MV-4-11 (cell line): ENCODE measurements around the gene IL17RE.
"Not testable (repeated sequence)": the region's sequence is repeated elsewhere in the genome, so short reads cannot be mapped to it uniquely, and the experiment has no call there.

ENCODE experiments used
- DNase-seq: peaks from one replicate; lab custom pipeline; 2025; lab: John Stamatoyannopoulos, UW

Gene IL17RE

GRCh38 chr3:9902372-9903237, at the start of gene IL17RE:
Gene IL17RE, plus strand, starts transcription at chr3:9902848. Its CDS starts 85 bp downstream, at chr3:9902933.
- DNase-seq: no peak

GRCh38 chr3:9854291-9854940, 48.2 kb upstream of the IL17RE start:
- DNase-seq: not testable (repeated sequence)

- DNase-seq: no peak
Observed at GRCh38 chr3:9855594-9855993, 47.1 kb upstream of the IL17RE start.

- no peak for DNase-seq
Observed at GRCh38 chr3:9859530-9860025, 43.1 kb upstream of the IL17RE start.

GRCh38 chr3:9861201-9861600, 41.4 kb upstream of the IL17RE start:
- no peak for DNase-seq

GRCh38 chr3:9861626-9862130, 41.0 kb upstream of the IL17RE start:
- no peak for DNase-seq

GRCh38 chr3:9862391-9863057, 40.1 kb upstream of the IL17RE start:
- DNase-seq: no peak

- DNase-seq: no peak
Observed at GRCh38 chr3:9863058-9863772, 39.4 kb upstream of the IL17RE start.

GRCh38 chr3:9864200-9864927, 38.3 kb upstream of the IL17RE start:
- peak; percentile 63 for DNase-seq

- not testable (repeated sequence) for DNase-seq
Observed at GRCh38 chr3:9865125-9865637, 37.5 kb upstream of the IL17RE start.

GRCh38 chr3:9866639-9867038, 36.0 kb upstream of the IL17RE start:
- DNase-seq: no peak

- DNase-seq: no peak
Observed at GRCh38 chr3:9867106-9867505, 35.5 kb upstream of the IL17RE start.

GRCh38 chr3:9869955-9870354, 32.7 kb upstream of the IL17RE start:
- DNase-seq: no peak

- DNase-seq: no peak
Observed at GRCh38 chr3:9870978-9871377, 31.7 kb upstream of the IL17RE start.

- DNase-seq: not testable (repeated sequence)
Observed at GRCh38 chr3:9872067-9872466, 30.6 kb upstream of the IL17RE start.

- DNase-seq: no peak
Observed at GRCh38 chr3:9875448-9875847, 27.2 kb upstream of the IL17RE start.

GRCh38 chr3:9876255-9876654, 26.4 kb upstream of the IL17RE start:
- not testable (repeated sequence) for DNase-seq

GRCh38 chr3:9876991-9877390, 25.7 kb upstream of the IL17RE start:
- DNase-seq: no peak

GRCh38 chr3:9878700-9879099, 23.9 kb upstream of the IL17RE start:
- DNase-seq: no peak

GRCh38 chr3:9879830-9880549, 22.7 kb upstream of the IL17RE start, which contains the start of gene CIDEC:
Gene CIDEC, minus strand, starts transcription at chr3:9880253. Its CDS starts 1,767 bp downstream, at chr3:9878486.
- no peak for DNase-seq
